Activated T-cell treated with anti-CD3 and anti-CD28 coated beads, Interleukin-2, amount 50 U/mL, for 4 hours (primary cell): ENCODE results near the gene DEPDC1B. TPM values are rescaled to one million over a fixed set of nuclear protein-coding genes. Genes with fewer than 3 reads are reported as not detected.
"Not testable (repeated sequence)": the region's sequence is repeated elsewhere in the genome, so short reads cannot be mapped to it uniquely, and the experiment has no call there.

Source experiments
- ATAC-seq, 2 donors: fragments of 200-7000 bp; cut with Tn5 transposase; one replicate each; pipeline ENCODE4 v1.10.0; 2021
- DNase-seq: peaks from one replicate; pipeline ENCODE4 v3.0.0-alpha.2; 2020
- H3K27me3 Mint-ChIP-seq: one replicate; pipeline ENCODE4 v1.8.0; 2021; ENCODE audit warnings: low read depth, mixed read lengths
- H3K36me3 Mint-ChIP-seq: one replicate; pipeline ENCODE4 v1.8.0; 2022; ENCODE audit warnings: mixed read lengths; ENCODE audit not compliant: insufficient read depth
- H3K4me1 Mint-ChIP-seq: one replicate; pipeline ENCODE4 v1.8.0; 2021; ENCODE audit warnings: low read depth, mixed read lengths
- H3K4me3 Mint-ChIP-seq: one replicate; pipeline ENCODE4 v1.8.0; 2021; ENCODE audit warnings: mild to moderate bottlenecking, moderate library complexity, mixed read lengths
- H3K9me3 Mint-ChIP-seq: one replicate; pipeline ENCODE4 v1.8.0; 2021; ENCODE audit warnings: mixed read lengths
- total RNA-seq, 3 donors: library from RNA; stranded (reverse); gene quantifications; one replicate each; pipeline ENCODE4 v1.2.1, GENCODE V29; 2021

Gene DEPDC1B
- total RNA-seq, 3 donors from 2014 or later = 2.4 to 4.3 (median 3.8) TPM

DNA sequence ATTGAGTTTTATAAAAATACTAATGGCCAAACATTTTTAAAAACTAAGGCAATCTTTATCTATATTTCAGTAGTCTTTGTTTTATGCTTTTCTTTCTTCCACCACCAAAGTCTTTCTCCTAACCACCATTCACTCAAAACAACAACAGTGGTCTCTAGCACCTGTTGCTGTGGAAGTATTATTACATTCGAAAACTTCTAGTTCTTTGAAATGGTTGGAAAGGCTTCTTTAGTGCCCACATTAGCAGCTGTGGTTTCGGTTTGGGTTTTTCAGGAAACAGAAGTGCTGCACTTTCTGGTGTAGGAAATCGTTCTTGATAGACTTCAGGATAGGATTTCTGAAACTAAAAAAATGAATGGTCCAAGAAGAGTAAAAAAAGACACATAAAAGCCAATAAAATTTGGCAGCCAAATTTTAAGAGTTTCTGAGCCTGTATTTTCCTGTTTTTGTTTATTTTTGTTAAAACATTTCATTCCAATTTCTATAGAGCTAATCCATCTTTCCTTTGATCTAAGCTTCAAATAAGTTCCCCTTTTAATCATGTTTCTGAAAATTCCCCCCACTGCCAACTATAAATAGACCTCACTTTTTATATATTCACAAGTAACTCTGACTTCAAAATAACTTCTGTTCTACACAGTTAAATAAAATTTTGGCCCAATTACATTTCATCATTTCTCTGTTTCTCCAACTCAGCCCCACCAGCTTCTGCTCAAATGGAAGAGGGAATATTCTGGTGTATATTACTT, 102.2 kb downstream of the DEPDC1B start:
- Mint-ChIP-seq H3K9me3 (no peaks in the 10 kb centered on the region), H3K4me3 (no peak overlapping the region), H3K36me3 (no peaks in the 10 kb centered on the region), H3K4me1 (peaks cover 19% of the 10 kb centered on the region), H3K27me3 (no peaks in the 10 kb centered on the region)
- DNase-seq (no peak), ATAC-seq (no peak)

GRCh38 chr5:60594715-60595477, 105.1 kb downstream of the DEPDC1B start:
- Mint-ChIP-seq H3K36me3 (no peaks in the 10 kb centered on the region), H3K4me1 (peaks cover 19% of the 10 kb centered on the region), H3K4me3 (no peak overlapping the region), H3K9me3 (no peaks in the 10 kb centered on the region), H3K27me3 (no peaks in the 10 kb centered on the region)
- ATAC-seq (no peak), DNase-seq (no peak)

DNA sequence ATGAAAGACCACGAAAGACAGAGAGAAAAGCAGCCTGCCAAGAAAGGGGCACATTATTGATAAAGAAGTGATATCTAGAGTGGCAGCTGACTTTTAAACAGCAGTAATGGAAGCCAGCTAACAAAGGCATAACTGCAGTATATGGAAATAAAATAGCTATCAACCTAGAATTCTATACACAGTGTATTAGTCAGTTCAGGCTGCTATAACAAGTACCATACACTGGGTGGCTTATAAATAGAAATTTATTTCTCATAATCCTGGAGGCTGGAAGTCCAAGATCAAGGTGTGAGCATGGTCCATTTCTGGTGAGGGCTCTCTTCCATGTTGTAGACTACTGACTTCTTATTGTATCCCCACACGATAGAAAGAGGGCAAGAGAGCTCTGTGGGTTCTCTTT, 109.8 kb downstream of the DEPDC1B start:
- DNase-seq (no peak), ATAC-seq (no peak)
- Mint-ChIP-seq H3K9me3 (no peaks in the 10 kb centered on the region), H3K36me3 (no peaks in the 10 kb centered on the region), H3K4me3 (no peak overlapping the region), H3K4me1 (no peaks in the 10 kb centered on the region), H3K27me3 (no peaks in the 10 kb centered on the region)

DNA sequence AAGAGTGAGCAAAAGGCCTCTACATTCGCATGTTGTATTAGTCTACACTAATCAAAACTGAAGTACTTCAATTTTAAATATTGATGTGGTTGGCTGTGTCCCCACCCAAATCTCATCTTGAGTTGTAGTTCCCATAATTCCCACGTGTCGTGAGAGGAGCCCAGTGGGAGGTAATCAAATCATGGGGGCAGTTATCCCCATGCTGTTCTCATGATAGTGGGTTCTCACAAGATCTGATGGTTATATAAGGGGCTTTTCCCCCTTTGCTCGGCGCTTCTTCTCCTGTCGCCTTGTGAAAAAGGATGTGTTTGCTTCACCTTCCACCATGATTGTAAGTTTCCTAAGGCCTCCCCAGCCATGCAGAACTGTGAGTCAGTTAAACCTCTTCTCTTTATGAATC, 112.7 kb downstream of the DEPDC1B start:
- not testable (repeated sequence) for H3K36me3 Mint-ChIP-seq, H3K4me3 Mint-ChIP-seq, DNase-seq, H3K27me3 Mint-ChIP-seq, H3K9me3 Mint-ChIP-seq, ATAC-seq, H3K4me1 Mint-ChIP-seq

- Mint-ChIP-seq H3K4me1 (no peaks in the 10 kb centered on the region), H3K36me3 (no peaks in the 10 kb centered on the region), H3K9me3 (no peaks in the 10 kb centered on the region), H3K27me3 (no peaks in the 10 kb centered on the region), H3K4me3 (no peak overlapping the region)
- no peak for DNase-seq
- ATAC-seq = no peak
Measured at GRCh38 chr5:60586307-60586901, 113.6 kb downstream of the DEPDC1B start.

- ATAC-seq = no peak
- no peaks in the 10 kb centered on the region for H3K4me1 Mint-ChIP-seq
- no peaks in the 10 kb centered on the region for H3K36me3 Mint-ChIP-seq
- H3K9me3 Mint-ChIP-seq = no peaks in the 10 kb centered on the region
- DNase-seq = no peak
- H3K4me3 Mint-ChIP-seq = no peak overlapping the region
- no peaks in the 10 kb centered on the region for H3K27me3 Mint-ChIP-seq
Measured at GRCh38 chr5:60585618-60586017, 114.3 kb downstream of the DEPDC1B start.

DNA sequence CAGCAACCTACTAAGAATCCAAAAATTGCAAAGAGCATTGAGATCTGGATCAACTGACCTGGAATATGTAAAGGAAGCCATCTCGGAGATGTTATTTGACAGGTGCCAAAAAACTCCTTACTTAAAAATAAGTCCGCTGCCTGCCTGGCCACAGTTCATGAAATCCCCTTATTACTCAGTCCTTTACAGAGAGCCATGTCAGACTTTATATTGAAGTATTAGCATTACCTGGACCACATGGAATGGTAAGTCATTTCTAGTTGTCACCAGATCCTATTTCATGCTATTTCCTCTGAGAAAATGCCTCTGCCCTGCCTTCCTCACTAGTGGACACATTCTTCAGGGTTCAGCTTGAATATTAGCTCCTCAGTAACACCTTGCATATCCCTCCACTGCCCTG, 115.7 kb downstream of the DEPDC1B start:
- Mint-ChIP-seq H3K4me3 (no peak overlapping the region), H3K9me3 (no peaks in the 10 kb centered on the region), H3K4me1 (no peaks in the 10 kb centered on the region), H3K27me3 (no peaks in the 10 kb centered on the region), H3K36me3 (no peaks in the 10 kb centered on the region)
- ATAC-seq = no peak
- DNase-seq = no peak

DNA sequence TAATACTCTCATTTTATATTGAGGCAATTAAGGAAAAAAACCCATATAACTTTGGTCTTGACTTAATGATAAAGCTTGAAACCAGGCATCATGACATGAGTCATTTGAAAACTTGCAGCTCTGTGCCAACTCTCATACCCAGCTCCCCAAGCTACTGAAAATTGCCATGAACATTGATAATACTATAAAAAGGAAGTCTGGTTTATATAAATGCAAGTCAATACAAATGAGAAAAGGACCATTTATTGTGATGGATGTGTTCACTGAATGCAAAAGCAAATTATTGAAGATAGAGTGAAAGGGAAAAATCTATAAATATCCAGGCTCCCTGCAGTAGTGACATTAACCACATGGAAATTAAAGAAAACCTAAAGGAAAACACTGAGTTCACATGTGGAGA, 116.3 kb downstream of the DEPDC1B start:
- no peaks in the 10 kb centered on the region for H3K9me3 Mint-ChIP-seq
- no peak overlapping the region for H3K4me3 Mint-ChIP-seq
- H3K27me3 Mint-ChIP-seq = no peaks in the 10 kb centered on the region
- DNase-seq (no peak), ATAC-seq (no peak)
- H3K36me3 Mint-ChIP-seq = no peaks in the 10 kb centered on the region
- no peaks in the 10 kb centered on the region for H3K4me1 Mint-ChIP-seq

DNA sequence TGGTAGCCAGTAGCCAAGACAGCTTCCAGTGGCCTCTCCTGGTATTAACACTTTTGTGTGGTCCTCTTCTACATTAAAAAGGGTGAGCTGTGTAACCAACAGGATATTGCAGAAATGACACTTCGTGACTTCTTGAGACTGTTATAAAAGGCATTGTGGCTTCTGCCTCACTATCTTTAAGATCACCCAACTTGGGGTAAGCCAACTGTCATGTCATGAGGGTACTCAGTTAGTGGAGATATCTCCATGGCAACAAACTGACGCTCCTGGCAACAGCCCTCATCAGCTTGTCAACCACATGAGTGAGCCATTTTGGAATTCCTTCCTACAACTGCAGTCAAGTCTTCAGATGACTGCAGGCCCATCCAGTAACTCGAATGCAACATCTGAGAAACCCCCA, 121.7 kb downstream of the DEPDC1B start:
- Mint-ChIP-seq H3K4me3 (no peak overlapping the region), H3K36me3 (no peaks in the 10 kb centered on the region), H3K9me3 (peaks cover 5% of the 10 kb centered on the region), H3K4me1 (no peaks in the 10 kb centered on the region), H3K27me3 (no peaks in the 10 kb centered on the region)
- DNase-seq = no peak
- ATAC-seq = no peak

DNA sequence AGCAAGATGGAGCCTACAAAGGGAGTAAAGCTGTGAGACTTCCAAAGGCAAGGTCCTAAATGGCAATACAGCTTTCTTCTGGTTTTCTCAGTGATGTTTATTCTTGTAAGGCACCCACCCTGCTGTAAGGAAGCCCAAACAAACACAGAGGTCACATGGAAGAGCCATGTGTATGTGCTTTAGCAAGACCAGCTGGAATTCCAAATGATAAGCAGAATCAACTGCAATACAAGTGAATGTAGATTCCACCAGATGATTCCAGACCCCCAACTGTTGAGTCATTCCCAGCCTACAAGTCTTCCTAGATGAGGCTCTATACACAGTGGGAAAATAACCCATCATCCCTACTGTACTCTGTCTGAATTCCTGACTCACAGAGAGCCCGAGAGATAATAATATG, 122.8 kb downstream of the DEPDC1B start:
- Mint-ChIP-seq H3K4me3 (no peak overlapping the region), H3K4me1 (no peaks in the 10 kb centered on the region), H3K27me3 (no peaks in the 10 kb centered on the region), H3K9me3 (peaks cover 5% of the 10 kb centered on the region), H3K36me3 (no peaks in the 10 kb centered on the region)
- ATAC-seq = no peak
- DNase-seq = no peak

- Mint-ChIP-seq H3K4me1 (no peaks in the 10 kb centered on the region), H3K4me3 (no peak overlapping the region)
- no peak for ATAC-seq
Measured at GRCh38 chr5:60576425-60576824, 123.5 kb downstream of the DEPDC1B start.

GRCh38 chr5:60568646-60569045, 131.3 kb downstream of the DEPDC1B start:
- no peaks in the 10 kb centered on the region for H3K36me3 Mint-ChIP-seq
- DNase-seq = no peak
- H3K27me3 Mint-ChIP-seq = no peaks in the 10 kb centered on the region
- ATAC-seq = no peak
- no peak overlapping the region for H3K4me3 Mint-ChIP-seq
- no peaks in the 10 kb centered on the region for H3K4me1 Mint-ChIP-seq
- H3K9me3 Mint-ChIP-seq = peaks cover 16% of the 10 kb centered on the region

More at GRCh38 chr5:60576425-60576824, 123.5 kb downstream of the DEPDC1B start:
- no peak for DNase-seq
- H3K9me3 Mint-ChIP-seq = peaks cover 5% of the 10 kb centered on the region
- no peaks in the 10 kb centered on the region for H3K36me3 Mint-ChIP-seq
- no peaks in the 10 kb centered on the region for H3K27me3 Mint-ChIP-seq

DNA sequence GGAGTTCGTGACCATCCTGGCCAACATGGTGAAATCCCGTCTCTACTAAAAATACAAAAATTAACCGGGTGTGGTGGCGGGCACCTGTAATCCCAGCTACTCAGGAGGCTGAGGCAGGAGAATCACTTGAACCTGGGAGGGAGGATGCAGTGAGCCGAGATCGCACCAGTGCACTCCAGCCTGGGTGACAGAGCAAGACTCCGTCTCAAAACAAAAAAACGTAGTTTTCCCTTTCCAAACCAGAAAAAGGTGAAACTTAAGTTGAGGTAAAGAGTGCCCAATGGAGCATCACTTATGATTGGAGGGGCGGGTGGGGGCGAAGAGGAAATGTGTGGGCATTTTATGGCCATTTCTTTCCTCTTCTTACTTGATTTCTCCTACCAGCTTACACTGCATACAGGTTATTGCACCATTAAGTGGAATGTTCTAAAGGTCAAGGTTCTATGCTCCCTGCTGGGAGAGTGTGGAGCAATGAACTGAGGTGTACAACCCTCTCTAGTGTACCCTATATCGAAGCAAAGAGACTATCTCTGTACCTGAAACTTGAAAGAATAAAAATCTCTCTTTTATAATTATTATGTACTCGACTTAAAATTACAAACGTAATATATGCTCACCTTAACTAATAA, 136.2 kb downstream of the DEPDC1B start:
- ATAC-seq (no peak), DNase-seq (no peak)
- no peaks in the 10 kb centered on the region for H3K27me3 Mint-ChIP-seq
- H3K4me3 Mint-ChIP-seq = no peak overlapping the region
- H3K4me1 Mint-ChIP-seq = no peaks in the 10 kb centered on the region
- no peaks in the 10 kb centered on the region for H3K36me3 Mint-ChIP-seq
- peaks cover 10% of the 10 kb centered on the region for H3K9me3 Mint-ChIP-seq

DNA sequence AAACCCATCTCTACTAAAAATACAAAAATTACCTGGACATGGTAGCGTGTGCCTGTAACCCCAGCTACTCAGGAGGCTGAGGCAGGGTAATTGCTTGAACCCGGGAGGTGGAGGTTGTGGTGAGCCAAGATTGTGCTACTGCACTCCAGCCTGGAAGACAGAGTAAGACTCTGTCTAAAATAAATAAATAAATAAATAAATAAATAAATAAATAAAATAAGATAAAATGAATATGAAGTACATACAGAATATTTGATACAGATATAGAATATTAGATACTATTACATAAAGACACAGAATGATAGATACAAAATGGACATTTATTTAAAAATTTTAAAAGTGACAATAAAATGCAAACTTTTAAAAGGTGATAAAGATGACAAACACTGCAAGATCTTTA, 146.7 kb downstream of the DEPDC1B start:
- not testable (repeated sequence) for H3K36me3 Mint-ChIP-seq, H3K4me1 Mint-ChIP-seq, H3K9me3 Mint-ChIP-seq, H3K4me3 Mint-ChIP-seq, ATAC-seq, H3K27me3 Mint-ChIP-seq, DNase-seq
